Stimulated activated CD4-positive, alpha-beta T cell treated with anti-CD3 and anti-CD28 coated beads, Interleukin-12 subunit alpha, Interleukin-12 subunit beta, amount 100 ng/mL, for 48 hours (primary cell): ENCODE measurements around the gene TMPRSS6.

ENCODE experiments used
- DNase-seq, 3 donors: peaks; one replicate each; pipeline ENCODE4 v3.0.0-alpha.2; 2020; ENCODE audit warnings: low read depth in 2 of 3, low spot score in 1 of 3

TMPRSS6 gene

DNA sequence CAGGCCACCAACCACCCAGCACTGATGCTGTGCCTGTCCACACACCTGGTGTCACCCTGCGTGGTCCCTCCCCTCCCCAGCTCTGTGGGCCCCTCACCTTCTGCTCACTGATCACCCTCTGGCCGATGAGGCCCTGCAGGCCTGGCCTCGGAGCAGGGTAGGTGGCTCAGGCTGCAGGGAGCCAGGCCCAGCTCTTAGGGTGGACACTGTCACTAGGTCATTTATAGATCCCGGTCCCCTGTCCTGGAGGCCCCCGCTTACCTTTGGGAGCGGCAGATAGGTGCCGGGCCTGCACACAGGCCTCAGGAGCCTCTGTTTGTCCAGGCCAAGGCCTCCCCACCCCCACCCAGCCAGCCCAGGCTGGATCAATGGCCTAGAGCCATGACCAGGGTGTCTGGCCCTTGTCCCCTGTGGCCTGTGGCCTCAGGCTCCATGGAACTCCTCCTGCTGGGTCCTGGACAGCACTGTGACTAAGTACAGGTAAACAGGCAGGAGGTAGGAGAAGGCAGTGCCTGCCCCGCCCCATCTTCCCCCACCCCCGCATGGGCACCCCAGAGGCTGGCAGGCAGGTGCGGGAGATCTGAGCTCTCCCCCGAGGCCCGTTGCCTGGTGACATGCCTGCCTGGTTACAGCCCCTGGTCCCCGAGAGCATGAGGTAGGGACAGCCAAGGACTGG, at the start of gene TMPRSS6:
Gene TMPRSS6, minus strand, starts transcription at position 472 of the 676 bp plus-strand sequence. CDS start 6,296 bp downstream, outside the sequence.
- no peak for DNase-seq

DNA sequence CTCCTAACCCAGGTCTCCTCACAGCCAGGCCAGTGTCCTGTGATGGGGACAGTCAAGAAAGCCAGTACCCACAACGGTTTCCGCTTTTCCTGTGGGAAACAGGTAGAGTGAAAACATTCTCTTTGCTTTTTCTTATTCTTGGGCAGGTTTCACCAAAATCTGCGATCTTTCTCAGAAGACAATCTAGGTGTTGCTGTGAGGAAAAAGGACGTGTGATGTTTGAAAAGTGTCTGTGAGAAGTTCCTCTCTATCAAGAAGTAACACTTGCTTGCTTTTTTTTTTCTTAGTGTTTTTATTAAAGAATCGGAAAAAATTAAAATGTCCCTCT, 49.4 kb upstream of the TMPRSS6 start:
- no peak for DNase-seq

DNA sequence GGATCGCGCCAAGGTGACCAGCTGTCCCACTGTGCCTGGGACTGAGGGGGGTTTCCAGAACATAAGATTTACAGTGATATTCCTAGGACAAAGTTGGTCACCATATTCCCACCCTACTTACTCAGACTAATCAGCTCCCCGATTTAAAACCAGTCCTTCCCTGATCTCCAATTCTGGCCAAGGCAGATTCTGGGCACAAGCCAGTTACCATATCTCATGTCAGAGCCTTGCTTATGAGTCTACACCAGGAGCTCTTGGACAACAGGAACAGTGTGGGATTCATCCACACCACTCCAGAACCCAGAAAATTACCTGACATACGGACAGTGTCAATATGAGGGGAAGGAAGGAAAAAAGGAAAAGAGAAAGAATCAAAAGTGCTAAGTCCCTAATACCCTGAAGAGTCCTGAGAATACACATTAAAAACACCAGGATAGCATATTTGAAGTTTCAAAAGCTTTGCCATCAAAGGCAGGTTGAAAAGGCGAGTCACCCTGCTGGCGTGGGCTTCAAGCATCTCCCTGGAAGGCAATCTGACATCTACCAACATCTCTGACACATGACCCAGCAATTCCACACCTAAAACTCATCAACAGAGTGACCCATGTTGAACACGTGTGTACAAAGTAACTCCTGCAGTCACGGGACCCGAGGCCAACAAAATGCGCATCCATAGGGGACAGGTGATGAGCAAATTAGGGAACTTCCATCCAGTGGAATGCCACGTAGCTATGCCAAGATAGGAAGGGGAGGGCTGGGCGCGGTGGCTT, 48.2 kb upstream of the TMPRSS6 start:
- no peak for DNase-seq

DNA sequence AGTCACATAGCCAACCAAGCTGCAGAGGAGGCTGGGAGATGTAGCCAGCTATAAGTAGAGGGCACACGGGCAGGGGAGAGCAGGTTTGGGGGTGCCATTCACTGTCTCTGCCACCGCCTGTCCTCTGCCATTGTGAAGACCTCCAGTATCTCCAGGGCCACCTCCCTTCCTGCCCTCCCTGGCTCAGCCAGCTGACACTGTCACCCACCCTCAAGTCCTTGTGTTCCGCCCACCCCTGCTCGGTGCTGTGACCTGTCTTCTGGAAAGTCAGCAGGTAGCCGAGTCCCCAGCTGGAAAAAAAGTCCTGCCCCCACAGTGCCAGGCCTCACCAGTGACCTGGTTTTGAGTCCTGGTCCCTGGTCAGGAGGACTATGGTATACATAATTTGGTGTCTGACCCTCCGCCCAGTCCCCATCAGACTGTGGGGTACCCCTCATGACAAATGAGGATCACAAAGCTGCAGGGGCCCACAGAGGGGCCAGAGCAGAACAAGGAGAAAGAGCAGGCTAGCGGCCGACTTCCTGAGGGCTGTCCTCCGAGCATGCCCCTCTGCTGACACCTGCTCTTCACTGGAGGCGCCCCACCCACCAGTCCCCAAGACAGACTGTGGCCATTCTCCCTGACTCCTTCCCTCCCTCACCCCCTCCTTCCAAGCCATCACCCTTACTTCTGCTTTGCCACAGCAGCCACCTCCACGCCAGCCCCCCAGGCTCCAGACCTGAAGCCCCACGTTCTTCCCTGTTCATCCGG, 47.3 kb upstream of the TMPRSS6 start:
- no peak for DNase-seq

DNA sequence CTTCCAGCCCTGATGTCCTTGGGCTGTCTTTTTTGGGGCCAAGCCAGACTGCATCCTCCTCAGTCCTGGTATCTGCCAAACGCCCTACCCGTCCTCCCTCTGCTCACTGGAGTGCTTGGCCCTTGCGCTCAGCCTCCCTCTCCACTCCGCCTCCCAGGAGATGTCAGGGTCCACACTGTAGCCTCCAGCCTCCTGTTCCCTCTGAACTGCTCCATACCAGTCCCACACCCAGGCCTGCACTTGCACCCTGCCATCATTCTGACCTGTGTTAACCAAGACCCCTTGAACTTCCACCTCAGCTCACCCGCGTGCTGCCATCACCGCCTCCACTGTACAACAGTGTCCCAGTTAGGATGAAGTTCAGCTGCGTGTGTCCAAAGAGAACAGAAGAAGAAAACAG, 46.5 kb upstream of the TMPRSS6 start:
- no peak for DNase-seq

DNA sequence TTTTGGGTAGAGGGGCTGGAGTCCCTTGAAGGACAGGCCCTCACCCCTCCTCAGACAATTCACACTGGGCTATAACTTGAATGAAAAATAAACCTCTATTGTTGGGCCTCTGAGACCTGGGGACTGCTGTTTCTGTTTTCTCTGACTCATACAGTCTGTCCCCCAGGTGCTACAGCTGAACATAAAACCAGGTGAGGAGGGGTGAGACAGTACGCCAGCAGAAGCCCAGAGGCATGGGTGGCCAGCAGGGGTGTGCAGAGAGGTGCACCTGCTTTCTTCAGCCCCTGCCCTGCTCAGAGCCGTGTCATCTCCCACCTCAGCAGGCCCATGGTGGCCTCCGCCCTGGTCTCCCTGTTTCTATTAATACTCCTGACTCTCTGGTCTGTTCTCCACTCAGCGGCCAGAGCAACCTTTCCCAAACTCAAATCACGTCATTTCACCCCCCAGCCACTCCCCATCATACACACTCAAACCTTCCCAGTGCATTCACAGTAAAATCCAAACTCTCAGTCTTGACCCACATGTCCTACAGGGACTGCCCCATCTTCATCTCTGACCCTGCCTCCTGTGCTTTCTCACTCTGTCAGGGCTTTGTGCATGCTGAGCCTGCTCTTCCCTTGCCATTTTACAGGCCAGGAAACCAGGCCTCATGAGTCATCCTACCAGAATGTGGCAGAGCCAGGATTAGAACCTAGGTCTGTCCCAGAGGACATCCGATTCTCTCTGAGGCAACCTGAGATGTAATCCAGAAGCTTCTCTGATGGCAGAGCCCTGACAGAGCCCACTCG, 45.6 kb upstream of the TMPRSS6 start:
- DNase-seq = no peak

DNA sequence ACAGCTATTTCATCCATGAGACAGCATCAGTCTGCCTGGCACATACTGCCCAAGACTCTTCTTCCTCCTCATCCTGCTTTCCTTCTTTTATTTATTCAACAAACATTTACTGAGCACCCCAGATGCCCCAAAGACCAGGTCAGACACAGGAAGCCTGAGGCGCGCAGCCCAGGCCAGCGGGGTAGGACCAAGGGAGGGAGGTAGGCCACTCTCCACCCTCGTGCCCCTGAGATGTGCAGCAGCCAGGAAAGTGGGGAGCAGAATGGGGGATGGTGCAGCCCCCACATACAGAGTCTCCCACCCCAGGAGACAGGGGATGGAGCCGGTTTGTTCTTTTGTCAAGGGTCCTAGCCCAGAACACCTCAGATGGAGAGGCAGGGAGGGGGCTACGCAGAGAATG, 44.4 kb upstream of the TMPRSS6 start:
- no peak for DNase-seq

DNA sequence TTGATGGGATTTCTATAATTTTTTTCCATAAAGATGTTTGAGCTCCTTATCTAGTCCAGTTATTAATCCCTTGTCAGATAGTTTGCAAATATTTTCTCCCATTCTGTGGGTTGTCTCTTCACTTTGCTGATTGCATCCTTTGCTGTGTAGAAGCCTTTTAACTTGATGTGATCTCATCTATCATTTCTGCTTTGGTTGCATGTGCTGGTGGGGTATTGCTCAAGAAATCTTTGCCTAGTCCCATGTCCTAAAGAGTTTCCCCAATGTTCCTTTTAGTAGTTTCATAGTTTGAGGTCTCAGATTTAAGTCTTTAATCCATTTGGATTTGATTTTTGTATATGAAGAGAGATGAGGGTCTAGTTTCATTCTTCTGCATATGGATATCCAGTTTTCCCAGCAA, 41.9 kb upstream of the TMPRSS6 start:
- no peak for DNase-seq

DNA sequence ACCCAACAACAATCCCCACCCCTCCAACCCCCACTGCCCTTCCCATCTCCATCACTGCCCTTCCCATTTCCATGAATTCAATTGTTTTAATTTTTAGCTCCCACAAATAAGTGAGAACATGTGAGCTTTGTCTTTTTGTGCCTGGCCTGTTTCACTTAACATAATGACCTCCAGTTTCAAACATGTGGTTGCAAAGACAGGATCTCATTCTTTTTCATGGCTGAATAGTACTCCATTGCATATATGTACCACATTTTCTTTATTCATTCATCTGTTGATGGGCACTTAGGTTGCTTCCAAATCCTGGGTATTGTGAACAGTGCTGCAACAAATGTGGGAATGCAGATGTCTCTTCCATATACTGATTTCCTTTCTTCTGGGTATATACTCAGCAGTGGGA, 41.2 kb upstream of the TMPRSS6 start:
- no peak for DNase-seq

DNA sequence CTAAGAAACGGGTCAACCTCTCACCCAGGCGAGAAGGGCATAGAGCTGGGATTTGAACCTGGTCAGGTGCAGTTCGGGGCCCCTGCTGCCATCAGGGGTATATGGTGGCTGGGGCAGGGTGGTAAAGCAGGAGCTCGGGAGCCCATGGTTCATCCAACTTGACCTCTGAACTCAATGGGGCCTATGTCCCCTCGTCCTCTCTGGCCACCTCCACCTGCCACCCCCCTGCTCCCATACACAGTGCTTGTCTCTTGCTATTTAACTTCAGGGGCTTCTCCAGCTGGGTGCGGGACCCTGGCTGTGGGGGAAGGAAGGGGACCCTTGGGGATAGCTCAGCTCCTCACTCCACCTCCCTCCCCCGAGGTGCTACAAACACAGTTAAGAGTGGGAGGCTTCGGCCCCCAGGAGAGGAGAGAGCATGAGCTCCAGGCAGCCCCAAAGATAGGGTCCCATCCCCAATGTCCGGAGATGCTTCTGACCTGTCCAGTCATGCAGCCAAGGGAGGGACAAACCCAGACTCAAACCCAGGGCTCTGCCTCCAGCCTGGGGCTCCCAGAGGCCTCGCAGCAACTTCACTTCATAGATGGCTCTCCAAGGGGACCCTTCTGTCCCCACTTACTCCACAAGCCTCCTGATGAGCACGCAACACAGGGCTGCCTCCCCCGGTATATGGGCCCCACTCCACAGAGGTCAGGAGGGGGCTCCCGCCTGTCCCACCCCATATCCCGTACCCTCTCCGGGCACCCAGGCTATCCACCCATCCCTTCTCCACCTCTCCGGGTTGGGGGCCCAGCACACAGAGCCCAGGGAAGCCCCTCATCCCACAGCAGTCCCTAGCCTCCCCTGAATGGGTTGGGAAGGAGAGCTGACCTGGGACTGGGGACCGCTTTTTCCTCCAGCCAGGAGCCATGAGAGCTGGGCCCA, 39.5 kb upstream of the TMPRSS6 start:
- DNase-seq = no peak

DNA sequence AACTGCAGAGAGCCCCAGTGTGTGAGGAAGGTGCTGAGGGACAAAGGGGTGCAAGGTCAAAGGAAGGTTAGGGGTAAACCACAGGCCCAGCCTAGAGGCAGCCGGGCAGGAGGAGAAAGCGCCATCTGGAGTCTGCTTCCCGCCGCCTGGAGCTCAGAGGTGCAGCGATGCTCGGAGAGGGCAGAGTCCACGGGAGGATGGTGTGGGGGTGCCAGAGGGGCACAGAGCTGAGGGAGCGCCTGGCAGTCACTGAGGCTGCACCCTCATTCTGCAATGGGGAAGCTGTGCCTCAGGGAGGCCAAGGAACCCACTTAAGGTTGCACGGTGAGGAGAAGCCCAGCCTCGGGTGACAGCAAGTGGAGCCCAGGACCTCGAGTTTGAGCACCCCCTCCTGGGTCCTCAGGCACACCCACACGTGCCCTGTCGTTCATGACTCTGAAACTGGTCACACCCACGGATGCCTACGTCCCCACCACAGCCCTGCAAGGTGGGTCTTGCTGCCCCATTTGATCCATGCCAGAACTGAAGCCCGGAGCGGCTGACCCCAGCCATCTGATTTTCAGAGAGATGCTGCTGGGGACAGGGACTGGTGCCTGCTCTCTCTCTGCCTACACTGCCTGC, 38.6 kb upstream of the TMPRSS6 start:
- no peak for DNase-seq

DNA sequence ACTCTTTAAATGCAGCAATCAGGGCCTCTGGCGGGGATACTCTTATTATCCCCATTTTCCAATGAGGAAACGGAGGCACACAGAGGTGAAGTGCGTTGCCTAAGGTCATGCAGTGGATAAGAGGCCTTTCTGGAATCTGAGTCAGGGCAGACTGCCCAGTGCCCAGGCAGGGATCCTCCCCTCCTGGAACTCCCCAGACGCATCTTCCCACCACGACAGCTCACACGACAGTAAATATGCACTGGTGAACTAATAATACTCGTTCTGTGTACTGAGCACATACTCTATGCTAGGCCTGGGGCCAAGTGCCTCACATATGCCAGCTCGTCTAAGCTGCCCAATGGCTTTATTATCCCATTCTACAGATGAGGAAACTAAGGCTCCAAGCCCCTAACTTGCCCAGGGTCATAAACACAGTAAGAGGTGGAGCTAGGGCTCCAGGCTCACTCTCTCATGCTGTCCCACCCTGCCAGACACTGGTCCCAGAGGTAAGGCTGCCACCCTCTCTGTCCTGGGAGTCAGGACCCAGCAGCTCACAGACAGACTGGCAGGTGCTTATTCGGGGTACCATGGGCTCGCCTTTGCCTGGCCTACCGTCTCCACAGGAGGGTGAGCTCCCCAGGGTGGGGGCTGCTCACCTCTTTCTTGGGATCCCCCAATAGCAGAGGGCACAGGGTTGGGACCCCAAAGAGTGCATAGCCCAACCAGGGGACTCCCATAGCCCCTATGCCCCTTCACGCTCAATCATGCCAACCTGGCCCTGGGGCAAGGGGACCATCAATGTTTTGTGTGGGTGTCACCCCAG, 37.9 kb upstream of the TMPRSS6 start:
- DNase-seq = no peak

DNA sequence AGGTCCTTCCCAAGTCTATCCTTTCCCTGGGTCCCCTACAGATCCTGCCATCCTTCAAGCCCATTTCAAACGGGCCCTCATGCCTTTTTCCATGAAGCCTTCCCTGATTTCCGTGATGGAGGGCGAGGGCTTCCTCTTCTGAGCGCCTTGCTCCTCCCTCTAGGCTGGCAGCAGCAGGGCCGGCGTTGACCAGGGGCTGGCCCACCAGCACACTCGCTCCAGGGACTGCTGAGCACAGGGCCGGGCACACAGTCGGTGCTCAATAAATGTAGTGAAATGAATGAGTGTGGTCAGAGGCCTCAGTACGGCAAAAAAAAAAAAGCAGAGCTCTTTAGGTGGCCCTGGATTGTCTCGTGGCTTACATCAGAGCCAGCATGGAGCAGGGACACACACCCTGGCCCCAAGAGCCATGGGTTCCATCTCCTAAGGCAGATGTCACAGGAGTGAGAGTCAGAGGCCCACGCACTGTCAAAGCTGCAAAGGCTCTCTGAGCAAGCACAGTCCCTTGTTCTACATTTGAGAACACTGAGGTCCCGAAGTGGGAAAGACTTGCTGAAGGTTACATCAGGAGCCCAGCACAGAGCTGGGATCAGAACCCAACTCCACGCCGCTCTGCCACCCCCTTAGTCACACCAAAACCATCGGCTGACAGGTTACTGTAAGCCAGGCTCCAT, 37.1 kb upstream of the TMPRSS6 start:
- DNase-seq = no peak

DNA sequence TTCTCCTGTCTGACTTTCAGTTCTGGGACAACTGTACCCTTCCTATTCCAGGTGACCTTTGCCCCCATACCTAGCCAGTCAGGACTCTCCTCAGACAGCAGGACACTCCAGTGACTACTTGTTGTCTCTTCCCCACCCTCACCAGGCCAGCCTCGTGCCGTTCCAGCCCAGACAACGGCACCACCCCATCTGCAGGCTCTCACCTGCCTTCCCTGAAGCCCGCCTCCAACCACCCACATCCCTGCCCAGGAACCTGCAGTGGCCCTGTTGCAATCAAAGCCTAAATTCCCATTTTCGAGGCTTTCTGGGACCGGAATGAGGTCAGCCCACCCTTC, 36.5 kb upstream of the TMPRSS6 start:
- DNase-seq = no peak

DNA sequence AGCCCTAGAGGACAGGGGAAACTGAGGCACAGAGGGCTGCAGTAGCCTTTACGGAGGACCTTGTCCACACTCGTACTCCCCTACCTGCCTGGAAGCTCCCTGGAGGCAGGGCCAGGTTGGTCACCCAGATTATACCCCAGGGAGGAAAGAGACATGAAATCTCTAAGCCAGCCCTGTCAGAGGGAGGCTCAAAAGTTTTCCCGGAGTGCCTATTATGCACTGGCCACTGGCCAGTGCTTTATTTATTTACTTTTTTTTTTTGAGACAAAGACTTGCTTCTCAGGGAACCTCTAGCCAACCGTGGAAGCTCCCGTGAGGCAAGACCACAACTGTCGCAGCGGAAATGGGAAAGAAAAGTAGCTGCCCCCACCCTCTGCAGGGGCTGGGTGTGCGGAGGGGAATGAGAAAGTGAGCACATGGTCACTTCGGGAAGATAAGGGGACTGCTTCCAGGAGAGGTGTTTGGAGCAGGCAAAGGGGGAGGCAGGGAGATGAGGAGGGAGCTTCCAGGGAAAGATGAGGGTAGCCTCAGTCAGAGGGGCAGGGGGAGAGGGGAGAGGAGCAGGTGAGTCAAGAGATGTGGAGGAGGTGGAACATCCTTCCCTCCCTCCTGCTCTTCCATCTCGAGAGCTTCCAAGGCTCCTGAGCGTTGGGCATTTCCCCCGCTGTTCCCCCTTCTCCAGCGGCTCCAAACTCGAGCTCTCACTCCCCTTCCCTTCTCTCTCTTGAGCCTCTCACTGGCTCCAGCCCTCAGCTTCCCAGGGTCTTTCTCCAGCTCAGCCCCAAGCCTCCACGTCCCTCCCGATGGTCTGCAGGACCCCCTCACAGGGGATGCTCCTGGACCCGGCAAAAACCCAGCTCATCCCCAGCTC, 35.9 kb upstream of the TMPRSS6 start:
- DNase-seq = no peak

DNA sequence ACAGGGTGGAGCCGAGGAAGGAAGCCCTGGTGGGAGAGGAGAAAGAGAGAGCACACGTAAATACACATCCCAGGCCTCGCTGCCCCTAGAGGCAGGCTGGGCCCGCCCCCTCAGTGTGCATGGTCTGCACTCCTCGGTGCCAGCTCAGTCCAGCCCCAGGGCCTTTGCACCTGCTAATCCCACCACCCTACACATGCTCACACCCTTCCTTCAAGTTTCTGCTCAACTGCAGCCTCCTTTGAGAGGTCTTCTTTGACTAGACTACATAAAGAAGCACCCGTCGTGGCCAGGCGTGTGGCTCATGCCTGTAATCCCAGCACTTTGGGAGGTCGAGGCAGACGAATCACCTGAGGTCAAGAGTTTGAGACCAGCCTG, 34.7 kb upstream of the TMPRSS6 start:
- no peak for DNase-seq

DNA sequence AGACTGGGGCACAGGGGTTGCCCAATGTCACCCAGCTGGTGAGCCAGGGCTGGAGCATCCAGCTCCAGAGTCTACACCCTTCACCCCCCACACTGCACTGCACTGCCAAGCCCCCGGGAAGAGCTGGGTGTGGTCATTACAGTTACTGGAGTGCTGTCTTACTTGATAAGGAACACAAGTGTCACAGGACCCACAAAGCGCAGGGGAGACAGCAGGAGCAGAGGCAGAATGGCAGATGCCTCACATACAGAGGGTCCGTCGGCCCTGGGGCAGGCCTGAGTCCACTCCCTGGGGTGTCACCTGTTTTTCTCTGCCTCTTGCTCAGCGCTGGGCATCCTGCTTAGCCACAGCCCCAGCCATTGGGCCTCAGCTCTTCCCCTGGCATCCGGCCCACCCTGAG, 32.5 kb upstream of the TMPRSS6 start:
- DNase-seq = no peak

DNA sequence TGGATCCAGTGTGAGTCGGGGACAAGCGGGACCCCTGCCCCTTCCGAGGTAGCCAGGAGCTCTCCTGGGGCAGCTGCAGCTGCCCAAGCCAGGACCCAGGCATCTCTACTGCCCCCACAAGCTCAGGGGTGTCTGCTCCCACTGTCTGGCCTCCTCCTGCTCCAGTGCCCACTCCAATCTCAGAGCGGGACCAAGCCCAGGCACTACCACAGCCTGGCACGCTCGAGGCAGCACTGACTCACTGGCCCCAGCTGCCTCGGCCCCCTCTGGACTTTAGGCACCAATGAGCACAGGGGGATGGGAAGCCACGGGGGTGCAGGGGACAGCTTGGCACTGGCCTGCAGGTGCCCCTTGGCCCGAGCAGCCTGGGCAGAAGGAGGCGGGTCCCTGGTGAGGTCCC, 32.0 kb upstream of the TMPRSS6 start:
- no peak for DNase-seq
